Gastrocnemius medialis (tissue), 4 donors: ENCODE data around the gene DNMT3L.

ENCODE experiments used
- CTCF ChIP-seq, 5 experiments: fragments of 450-650 bp in 3 of 5; fragments of 200-600 bp in 2 of 5; sonication (generic) in 2 of 5; IDR thresholded peaks in 4 of 5; conservative IDR thresholded peaks in 1 of 5; 1 replicate in 4 of 5; 2 replicates in 1 of 5; pipeline ENCODE4 v1.5.1; 2016 to 2019; ENCODE audit warnings: antibody characterized with exemption in 5 of 5, mild to moderate bottlenecking in 3 of 5, moderate library complexity in 3 of 5
- POLR2A ChIP-seq, 2 donors: fragments of 450-650 bp; IDR thresholded peaks; one replicate each; pipeline ENCODE4 v1.6.1; 2017; ENCODE audit warnings: antibody characterized with exemption in 2 of 2, mild to moderate bottlenecking in 2 of 2, moderate library complexity in 2 of 2

GRCh38 chr21:44294391-44295162 lies 32.9 kb upstream of the DNMT3L start:
- no peak for TF ChIP-seq CTCF (IDR thresholded peaks at IDR 0.05 in 4 of 5, conservative IDR thresholded peaks at IDR 0.05 in 1 of 5)
- TF ChIP-seq POLR2A (IDR thresholded peaks at IDR 0.05) = no peak
